ENCODE measurements around the gene ERCC4. TPM values are rescaled to one million over a fixed set of nuclear protein-coding genes. Genes with fewer than 3 reads are reported as not detected.

ERCC4 gene
- total RNA-seq, 1 donor from 2014 or later: 16.4 TPM

GRCh38 chr16:13994239-13995106 is 74.5 kb downstream of the ERCC4 start:
- H3K36me3 Mint-ChIP-seq: no peaks in the 10 kb centered on the region
- DNase-seq (ENCODE audit: low spot score in 2 of 2, unreplicated experiment in 2 of 2): no peak
- no peaks in the 10 kb centered on the region for H3K4me1 Mint-ChIP-seq
- TF ChIP-seq, protein P1, sequence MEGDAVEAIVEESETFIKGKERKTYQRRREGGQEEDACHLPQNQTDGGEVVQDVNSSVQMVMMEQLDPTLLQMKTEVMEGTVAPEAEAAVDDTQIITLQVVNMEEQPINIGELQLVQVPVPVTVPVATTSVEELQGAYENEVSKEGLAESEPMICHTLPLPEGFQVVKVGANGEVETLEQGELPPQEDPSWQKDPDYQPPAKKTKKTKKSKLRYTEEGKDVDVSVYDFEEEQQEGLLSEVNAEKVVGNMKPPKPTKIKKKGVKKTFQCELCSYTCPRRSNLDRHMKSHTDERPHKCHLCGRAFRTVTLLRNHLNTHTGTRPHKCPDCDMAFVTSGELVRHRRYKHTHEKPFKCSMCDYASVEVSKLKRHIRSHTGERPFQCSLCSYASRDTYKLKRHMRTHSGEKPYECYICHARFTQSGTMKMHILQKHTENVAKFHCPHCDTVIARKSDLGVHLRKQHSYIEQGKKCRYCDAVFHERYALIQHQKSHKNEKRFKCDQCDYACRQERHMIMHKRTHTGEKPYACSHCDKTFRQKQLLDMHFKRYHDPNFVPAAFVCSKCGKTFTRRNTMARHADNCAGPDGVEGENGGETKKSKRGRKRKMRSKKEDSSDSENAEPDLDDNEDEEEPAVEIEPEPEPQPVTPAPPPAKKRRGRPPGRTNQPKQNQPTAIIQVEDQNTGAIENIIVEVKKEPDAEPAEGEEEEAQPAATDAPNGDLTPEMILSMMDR (IDR thresholded peaks at IDR 0.05; ENCODE audit: unreplicated experiment): no peak
- H3K4me3 Mint-ChIP-seq: no peak overlapping the region
- no peaks in the 10 kb centered on the region for H3K9me3 Mint-ChIP-seq
- no peak overlapping the region for H3K27ac Mint-ChIP-seq
- peaks cover 2% of the 10 kb centered on the region for H3K27me3 Mint-ChIP-seq (ENCODE audit: low read depth)

DNA sequence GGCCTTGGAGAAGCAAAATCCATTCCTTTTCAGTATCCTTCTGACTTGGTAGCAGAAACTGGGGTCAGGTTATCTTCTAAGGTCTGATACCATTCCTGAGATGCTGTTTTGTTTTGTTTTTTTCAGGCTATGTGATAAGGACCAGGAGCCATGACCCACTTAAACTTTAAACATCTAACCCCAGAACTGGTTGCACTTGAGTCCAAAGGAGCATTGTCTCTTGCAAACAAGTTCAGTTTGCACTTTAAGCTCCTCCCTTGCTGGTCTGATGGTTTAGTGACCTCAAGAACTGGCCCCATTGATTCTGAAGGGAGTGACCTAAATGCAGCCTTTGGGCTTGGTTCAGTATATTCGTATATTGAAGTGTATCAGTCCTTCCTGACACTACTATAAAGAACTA is 75.2 kb downstream of the ERCC4 start:
- H3K36me3 Mint-ChIP-seq: no peaks in the 10 kb centered on the region
- H3K27ac Mint-ChIP-seq: no peak overlapping the region
- H3K4me3 Mint-ChIP-seq: no peak overlapping the region
- no peaks in the 10 kb centered on the region for H3K9me3 Mint-ChIP-seq
- TF ChIP-seq, protein P1 (IDR thresholded peaks at IDR 0.05; ENCODE audit: unreplicated experiment): no peak
- H3K4me1 Mint-ChIP-seq: peaks cover 4% of the 10 kb centered on the region
- DNase-seq (ENCODE audit: low spot score in 2 of 2, unreplicated experiment in 2 of 2): no peak
- H3K27me3 Mint-ChIP-seq (ENCODE audit: low read depth): peaks cover 2% of the 10 kb centered on the region

GRCh38 chr16:13996778-13997288 is 76.9 kb downstream of the ERCC4 start:
- peaks cover 2% of the 10 kb centered on the region for H3K27me3 Mint-ChIP-seq (ENCODE audit: low read depth)
- DNase-seq (ENCODE audit: low spot score in 2 of 2, unreplicated experiment in 2 of 2): no peak
- no peaks in the 10 kb centered on the region for H3K36me3 Mint-ChIP-seq
- H3K4me3 Mint-ChIP-seq: no peak overlapping the region
- no peaks in the 10 kb centered on the region for H3K9me3 Mint-ChIP-seq
- H3K4me1 Mint-ChIP-seq: peaks cover 5% of the 10 kb centered on the region
- TF ChIP-seq, protein P1 (IDR thresholded peaks at IDR 0.05; ENCODE audit: unreplicated experiment): no peak
- no peak overlapping the region for H3K27ac Mint-ChIP-seq

DNA sequence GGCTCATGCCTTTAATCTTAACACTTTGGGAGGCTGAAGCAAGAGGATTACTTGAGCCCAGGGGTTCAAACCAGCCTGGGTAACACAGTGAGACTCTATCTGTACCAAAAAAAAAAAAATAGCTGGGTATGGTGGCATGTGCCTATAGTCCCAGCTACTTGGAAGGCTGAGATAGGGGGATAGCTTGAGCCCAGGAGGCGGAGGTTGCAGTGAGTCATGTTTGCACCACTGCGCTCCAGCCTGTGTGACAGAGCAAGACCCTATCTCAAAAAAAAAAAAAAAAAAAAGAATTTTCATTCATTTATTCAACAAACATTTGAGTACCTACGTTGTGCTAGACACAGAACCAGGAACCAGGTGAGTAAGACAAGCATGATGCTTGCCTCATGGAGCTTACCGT is 77.6 kb downstream of the ERCC4 start:
- Mint-ChIP-seq H3K27me3 (ENCODE audit: low read depth) (peaks cover 2% of the 10 kb centered on the region), H3K4me1 (peaks cover 9% of the 10 kb centered on the region), H3K4me3 (no peak overlapping the region), H3K36me3 (no peaks in the 10 kb centered on the region), H3K9me3 (no peaks in the 10 kb centered on the region), H3K27ac (no peak overlapping the region)
- DNase-seq (ENCODE audit: low spot score in 2 of 2, unreplicated experiment in 2 of 2): no peak
- TF ChIP-seq, protein P1 (IDR thresholded peaks at IDR 0.05; ENCODE audit: unreplicated experiment): no peak

DNA sequence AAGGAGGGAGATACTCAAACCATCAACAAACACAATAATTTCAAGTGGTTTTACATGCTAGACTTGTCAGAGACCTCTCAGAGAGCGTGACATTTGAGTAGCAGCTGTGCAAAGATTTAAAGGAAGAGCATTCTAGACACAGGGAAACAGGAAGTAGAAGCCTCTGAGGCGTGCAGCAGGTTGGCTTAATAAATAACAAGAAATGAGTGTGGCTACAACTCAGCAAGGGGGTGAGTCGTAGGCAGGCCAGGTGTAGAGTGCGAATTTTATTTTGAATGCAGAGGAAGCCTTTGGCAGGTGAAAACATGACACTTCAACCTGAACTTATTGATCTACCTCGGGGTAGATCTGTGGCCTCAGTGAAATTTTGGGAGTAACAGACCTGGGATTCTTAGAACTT is 78.0 kb downstream of the ERCC4 start:
- H3K27me3 Mint-ChIP-seq (ENCODE audit: low read depth): peaks cover under 1% of the 10 kb centered on the region
- H3K4me1 Mint-ChIP-seq: peaks cover 13% of the 10 kb centered on the region
- TF ChIP-seq, protein P1 (IDR thresholded peaks at IDR 0.05; ENCODE audit: unreplicated experiment): no peak
- H3K4me3 Mint-ChIP-seq: no peak overlapping the region
- no peaks in the 10 kb centered on the region for H3K9me3 Mint-ChIP-seq
- no peak for DNase-seq (ENCODE audit: low spot score in 2 of 2, unreplicated experiment in 2 of 2)
- no peak overlapping the region for H3K27ac Mint-ChIP-seq
- H3K36me3 Mint-ChIP-seq: no peaks in the 10 kb centered on the region

Measured in mesothelial cell of epicardium (in vitro differentiated cells).